ENCODE data around the gene HSPBP1.
A peak's percentile ranks its signal among the peaks of the same experiment; 100 is the strongest.

Gene HSPBP1

GRCh38 chr19:55247621-55248099 lies 32.2 kb downstream of the HSPBP1 start:
- H3K27ac ChIP-seq (ENCODE audit: low read depth, low read length) = no peak overlapping the region
- H3K56ac ChIP-seq (ENCODE audit: low read length) = no peak overlapping the region
- H3K18ac ChIP-seq (ENCODE audit: low read length) = no peak overlapping the region
- H3K79me2 ChIP-seq (ENCODE audit: control insufficient read depth, insufficient read depth, low read length) = peaks cover 33% of the 10 kb centered on the region
- no peak overlapping the region for H2BK15ac ChIP-seq (replicated peaks; ENCODE audit: low read depth)
- no peak overlapping the region for H2BK120ac ChIP-seq (ENCODE audit: low read depth, low read length)
- H4K5ac ChIP-seq (ENCODE audit: low read length) = no peak overlapping the region
- peaks cover 11% of the 10 kb centered on the region for H3K36me3 ChIP-seq (ENCODE audit: control insufficient read depth, insufficient read depth, low read length)
- no peak overlapping the region for H3K4me2 ChIP-seq (ENCODE audit: low read length)
- no CpG with 5 or more reads among the region's 10 CpGs for WGBS (ENCODE audit: extremely low coverage, insufficient coverage, low lambda C conversion rate)
- H3K4ac ChIP-seq (ENCODE audit: low read depth, low read length) = no peak overlapping the region
- H3K27me3 ChIP-seq (ENCODE audit: insufficient read depth, low read length, poor library complexity) = no peaks in the 10 kb centered on the region
- H4K8ac ChIP-seq (ENCODE audit: low read depth, low read length) = no peak overlapping the region
- H2BK5ac ChIP-seq (ENCODE audit: low read length) = no peak overlapping the region
- H3K23ac ChIP-seq (ENCODE audit: low read length) = no peak overlapping the region
- H2AK5ac ChIP-seq (ENCODE audit: low read length) = no peak overlapping the region
- no peaks in the 10 kb centered on the region for H3K4me1 ChIP-seq (ENCODE audit: control insufficient read depth, low read depth, low read length)
- peak; percentile 54 for DNase-seq
- no peak overlapping the region for H3K4me3 ChIP-seq (ENCODE audit: low read length)
- no peak overlapping the region for H3K9ac ChIP-seq (ENCODE audit: low read length)
- peaks cover 40% of the 10 kb centered on the region for H3K79me1 ChIP-seq (ENCODE audit: low read length)

DNA sequence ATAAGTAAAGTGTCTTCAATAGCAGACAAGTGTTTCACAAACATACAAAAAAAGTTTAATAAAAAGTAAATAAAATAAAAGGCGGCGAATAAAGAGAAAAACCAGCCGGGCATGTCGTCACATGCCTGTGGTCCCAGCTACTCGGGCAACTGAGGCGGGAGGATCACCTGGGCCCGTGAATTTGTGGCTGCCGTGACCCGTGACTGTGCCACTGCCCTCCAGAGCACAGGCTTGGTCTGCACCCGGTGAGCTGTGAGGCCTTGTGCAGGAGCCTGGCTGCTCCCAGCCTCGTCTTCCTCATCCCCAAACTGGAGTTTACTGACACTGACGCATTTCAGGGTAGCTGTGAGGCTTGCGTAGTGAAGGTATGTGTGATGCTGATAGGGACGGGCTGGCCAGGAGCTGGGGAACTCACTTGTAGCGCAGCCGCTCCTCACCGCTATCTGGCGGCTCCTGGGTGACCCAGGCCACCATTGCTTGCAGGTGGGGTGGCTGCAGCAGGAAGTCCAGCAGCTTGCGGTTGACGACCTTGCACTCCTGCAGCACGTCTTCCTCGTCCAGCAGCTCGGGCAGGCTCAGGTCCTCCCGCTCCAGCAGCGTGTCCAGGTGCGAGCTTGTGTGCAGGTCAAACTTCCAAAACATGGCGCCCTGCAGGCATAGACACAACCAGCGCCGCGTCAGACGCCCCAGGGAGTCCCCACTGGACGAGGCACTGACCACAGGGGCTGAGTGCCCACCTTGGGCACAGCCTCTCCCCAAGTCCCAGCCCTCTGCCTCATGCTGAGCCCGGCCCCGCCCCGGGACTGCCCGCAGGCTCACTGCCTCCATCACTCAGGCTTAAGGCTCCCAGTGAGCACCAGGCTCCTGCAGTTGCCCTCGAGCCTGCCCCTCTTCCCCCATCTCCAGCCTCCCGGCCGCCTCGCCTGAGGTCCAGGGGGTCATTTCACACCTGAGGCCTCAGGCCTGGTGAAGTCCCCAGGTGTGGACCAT lies 33.2 kb downstream of the HSPBP1 start:
- Histone ChIP-seq H3K4me1 (ENCODE audit: control insufficient read depth, low read depth, low read length) (no peaks in the 10 kb centered on the region), H3K56ac (ENCODE audit: low read length) (no peak overlapping the region), H3K79me1 (ENCODE audit: low read length) (peaks cover 38% of the 10 kb centered on the region), H3K18ac (ENCODE audit: low read length) (no peak overlapping the region), H3K4ac (ENCODE audit: low read depth, low read length) (no peak overlapping the region), H3K79me2 (ENCODE audit: control insufficient read depth, insufficient read depth, low read length) (peaks cover 26% of the 10 kb centered on the region), H3K36me3 (ENCODE audit: control insufficient read depth, insufficient read depth, low read length) (peaks cover 11% of the 10 kb centered on the region), H2BK15ac (replicated peaks; ENCODE audit: low read depth) (no peak overlapping the region), H3K23ac (ENCODE audit: low read length) (no peak overlapping the region), H4K8ac (ENCODE audit: low read depth, low read length) (no peak overlapping the region), H3K9ac (ENCODE audit: low read length) (no peak overlapping the region), H3K27me3 (ENCODE audit: insufficient read depth, low read length, poor library complexity) (no peaks in the 10 kb centered on the region), H2AK5ac (ENCODE audit: low read length) (no peak overlapping the region), H3K4me3 (ENCODE audit: low read length) (no peak overlapping the region), H4K5ac (ENCODE audit: low read length) (no peak overlapping the region), H3K4me2 (ENCODE audit: low read length) (no peak overlapping the region), H2BK5ac (ENCODE audit: low read length) (no peak overlapping the region), H2BK120ac (ENCODE audit: low read depth, low read length) (no peak overlapping the region), H3K27ac (ENCODE audit: low read depth, low read length) (no peak overlapping the region)
- no CpG with 5 or more reads among the region's 40 CpGs for WGBS (ENCODE audit: extremely low coverage, insufficient coverage, low lambda C conversion rate)
- DNase-seq = no peak

- Histone ChIP-seq H3K18ac (ENCODE audit: low read length) (no peak overlapping the region), H4K5ac (ENCODE audit: low read length) (no peak overlapping the region), H2BK15ac (replicated peaks; ENCODE audit: low read depth) (no peak overlapping the region), H2BK120ac (ENCODE audit: low read depth, low read length) (no peak overlapping the region), H4K8ac (ENCODE audit: low read depth, low read length) (no peak overlapping the region), H3K27me3 (ENCODE audit: insufficient read depth, low read length, poor library complexity) (no peaks in the 10 kb centered on the region), H3K79me2 (ENCODE audit: control insufficient read depth, insufficient read depth, low read length) (peaks cover 12% of the 10 kb centered on the region), H3K4me2 (ENCODE audit: low read length) (no peak overlapping the region), H3K4me3 (ENCODE audit: low read length) (no peak overlapping the region), H2AK5ac (ENCODE audit: low read length) (no peak overlapping the region), H3K36me3 (ENCODE audit: control insufficient read depth, insufficient read depth, low read length) (peaks cover 11% of the 10 kb centered on the region), H3K23ac (ENCODE audit: low read length) (no peak overlapping the region), H3K4me1 (ENCODE audit: control insufficient read depth, low read depth, low read length) (no peaks in the 10 kb centered on the region), H3K56ac (ENCODE audit: low read length) (no peak overlapping the region), H2BK5ac (ENCODE audit: low read length) (no peak overlapping the region), H3K27ac (ENCODE audit: low read depth, low read length) (no peak overlapping the region), H3K4ac (ENCODE audit: low read depth, low read length) (no peak overlapping the region), H3K9ac (ENCODE audit: low read length) (no peak overlapping the region), H3K79me1 (ENCODE audit: low read length) (peaks cover 25% of the 10 kb centered on the region)
- no peak for DNase-seq
- WGBS (ENCODE audit: extremely low coverage, insufficient coverage, low lambda C conversion rate) = no CpG with 5 or more reads among the region's 23 CpGs
Observed at GRCh38 chr19:55245236-55245904, 34.5 kb downstream of the HSPBP1 start.

DNA sequence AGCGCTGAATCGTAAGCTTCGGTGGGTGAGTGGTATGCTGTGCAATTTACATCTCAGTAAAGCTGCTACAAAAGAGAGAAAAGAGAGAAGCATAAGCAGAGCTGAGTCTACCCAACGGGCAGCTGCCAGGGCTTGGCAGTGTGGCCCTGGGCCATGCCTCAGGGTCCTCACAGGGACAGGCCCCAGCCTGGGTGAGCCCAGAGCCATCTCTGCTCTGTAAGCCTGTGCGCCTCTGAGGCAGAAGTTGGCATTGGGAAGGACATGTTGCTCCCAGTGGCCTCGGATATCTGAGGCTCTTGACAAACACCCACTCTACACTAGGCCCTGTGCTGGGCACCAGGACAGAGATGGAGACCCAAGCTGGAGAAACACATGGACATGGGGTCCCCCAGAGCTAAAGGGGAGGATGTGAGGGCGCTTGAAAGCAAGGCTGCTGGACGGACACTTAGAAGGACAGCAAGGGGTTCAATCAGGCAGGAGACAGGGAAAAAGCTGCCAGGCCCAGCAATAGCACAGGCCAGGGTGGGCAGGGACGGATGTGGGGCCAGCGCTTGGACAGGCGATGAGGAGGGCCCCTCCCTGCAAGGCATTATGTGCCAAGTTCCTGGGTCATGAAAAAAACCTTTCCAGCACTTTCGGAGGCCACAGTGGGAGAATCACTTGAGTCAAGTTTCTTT lies 35.8 kb downstream of the HSPBP1 start:
- H3K27ac ChIP-seq (ENCODE audit: low read depth, low read length) = no peak overlapping the region
- H3K27me3 ChIP-seq (ENCODE audit: insufficient read depth, low read length, poor library complexity) = no peaks in the 10 kb centered on the region
- no peak overlapping the region for H3K4me3 ChIP-seq (ENCODE audit: low read length)
- H3K79me2 ChIP-seq (ENCODE audit: control insufficient read depth, insufficient read depth, low read length) = peaks cover 7% of the 10 kb centered on the region
- H2BK15ac ChIP-seq (replicated peaks; ENCODE audit: low read depth) = no peak overlapping the region
- no peak overlapping the region for H3K4ac ChIP-seq (ENCODE audit: low read depth, low read length)
- H3K56ac ChIP-seq (ENCODE audit: low read length) = no peak overlapping the region
- H3K4me1 ChIP-seq (ENCODE audit: control insufficient read depth, low read depth, low read length) = no peaks in the 10 kb centered on the region
- no peak overlapping the region for H3K9ac ChIP-seq (ENCODE audit: low read length)
- H3K18ac ChIP-seq (ENCODE audit: low read length) = no peak overlapping the region
- no CpG with 5 or more reads among the region's 12 CpGs for WGBS (ENCODE audit: extremely low coverage, insufficient coverage, low lambda C conversion rate)
- H3K79me1 ChIP-seq (ENCODE audit: low read length) = peaks cover 20% of the 10 kb centered on the region
- H3K36me3 ChIP-seq (ENCODE audit: control insufficient read depth, insufficient read depth, low read length) = peaks cover 14% of the 10 kb centered on the region
- no peak overlapping the region for H4K5ac ChIP-seq (ENCODE audit: low read length)
- no peak overlapping the region for H2AK5ac ChIP-seq (ENCODE audit: low read length)
- no peak for DNase-seq
- H3K4me2 ChIP-seq (ENCODE audit: low read length) = no peak overlapping the region
- H3K23ac ChIP-seq (ENCODE audit: low read length) = no peak overlapping the region
- H4K8ac ChIP-seq (ENCODE audit: low read depth, low read length) = no peak overlapping the region
- H2BK5ac ChIP-seq (ENCODE audit: low read length) = no peak overlapping the region
- no peak overlapping the region for H2BK120ac ChIP-seq (ENCODE audit: low read depth, low read length)

- Histone ChIP-seq H3K79me1 (ENCODE audit: low read length) (peaks cover 6% of the 10 kb centered on the region), H2BK5ac (ENCODE audit: low read length) (no peak overlapping the region), H3K4me2 (ENCODE audit: low read length) (no peak overlapping the region), H3K23ac (ENCODE audit: low read length) (no peak overlapping the region), H4K5ac (ENCODE audit: low read length) (no peak overlapping the region), H3K27me3 (ENCODE audit: insufficient read depth, low read length, poor library complexity) (no peaks in the 10 kb centered on the region), H3K18ac (ENCODE audit: low read length) (no peak overlapping the region), H3K9ac (ENCODE audit: low read length) (no peak overlapping the region), H3K4me3 (ENCODE audit: low read length) (no peak overlapping the region), H3K27ac (ENCODE audit: low read depth, low read length) (no peak overlapping the region), H2BK120ac (ENCODE audit: low read depth, low read length) (no peak overlapping the region), H2AK5ac (ENCODE audit: low read length) (no peak overlapping the region), H3K36me3 (ENCODE audit: control insufficient read depth, insufficient read depth, low read length) (peaks cover 19% of the 10 kb centered on the region), H3K79me2 (ENCODE audit: control insufficient read depth, insufficient read depth, low read length) (no peaks in the 10 kb centered on the region), H3K56ac (ENCODE audit: low read length) (no peak overlapping the region), H3K4me1 (ENCODE audit: control insufficient read depth, low read depth, low read length) (no peaks in the 10 kb centered on the region), H2BK15ac (replicated peaks; ENCODE audit: low read depth) (no peak overlapping the region), H3K4ac (ENCODE audit: low read depth, low read length) (no peak overlapping the region), H4K8ac (ENCODE audit: low read depth, low read length) (no peak overlapping the region)
- no CpG with 5 or more reads among the region's 7 CpGs for WGBS (ENCODE audit: extremely low coverage, insufficient coverage, low lambda C conversion rate)
- no peak for DNase-seq
Observed at GRCh38 chr19:55242517-55242916, 37.4 kb downstream of the HSPBP1 start.

Data from mesendoderm (in vitro differentiated cells).